GM23248 (cell line): ENCODE results near the gene NANS.
"Not testable (repeated sequence)": the region's sequence is repeated elsewhere in the genome, so short reads cannot be mapped to it uniquely, and the experiment has no call there.

Source experiments
- EZH2 ChIP-seq: fragments of 200-600 bp; sonication (generic); IDR thresholded peaks from 2 replicates; pipeline ENCODE4 v1.6.1; 2018; ENCODE audit warnings: antibody characterized with exemption, mild to moderate bottlenecking; ENCODE audit not compliant: insufficient read depth, poor library complexity, severe bottlenecking
- EZH2phosphoT487 ChIP-seq: fragments of 200-600 bp; sonication (generic); IDR thresholded peaks from 2 replicates; pipeline ENCODE4 v1.6.1; 2018; ENCODE audit warnings: antibody characterized with exemption, moderate library complexity, mild to moderate bottlenecking, low read depth; ENCODE audit not compliant: insufficient read depth

DNA sequence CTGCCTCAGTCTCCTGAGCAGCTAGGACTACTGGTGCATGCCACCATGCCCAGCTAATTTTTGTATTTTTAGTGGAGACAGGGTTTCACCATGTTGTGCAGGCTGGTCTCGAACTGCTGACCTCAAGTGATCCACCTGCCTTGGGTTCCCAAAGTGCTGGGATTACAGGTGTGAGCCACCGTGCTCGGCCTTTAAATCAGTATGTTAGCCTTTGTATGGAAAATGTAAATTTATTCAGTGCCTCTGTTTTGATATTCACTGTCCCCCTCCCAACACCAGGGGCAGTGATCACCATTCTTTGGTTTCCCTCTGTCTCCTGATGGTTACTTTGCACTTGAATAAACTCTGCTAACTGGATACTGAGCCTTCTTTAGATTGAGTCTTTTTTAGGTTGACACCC is 34.1 kb downstream of the NANS start:
- not testable (repeated sequence) for TF ChIP-seq EZH2, EZH2phosphoT487
